Mesothelial cell of epicardium (in vitro differentiated cells): ENCODE data around the gene PPP1R14C. TPM values are rescaled to one million over a fixed set of nuclear protein-coding genes. Genes with fewer than 3 reads are reported as not detected.

Source experiments
- DNase-seq, 2 experiments: peaks; one replicate each; pipeline ENCODE4 v3.0.0; 2021; ENCODE audit warnings: low spot score in 2 of 2; ENCODE audit not compliant: unreplicated experiment in 2 of 2
- H3K27ac Mint-ChIP-seq: 2 replicates; pipeline ENCODE4 v1.8.0; 2021; ENCODE audit warnings: mixed read lengths
- H3K27me3 Mint-ChIP-seq: 2 replicates; pipeline ENCODE4 v1.8.0; 2021; ENCODE audit warnings: low read depth, mixed read lengths
- H3K36me3 Mint-ChIP-seq: 2 replicates; pipeline ENCODE4 v1.8.0; 2021; ENCODE audit warnings: mixed read lengths
- H3K4me1 Mint-ChIP-seq: 2 replicates; pipeline ENCODE4 v1.8.0; 2021; ENCODE audit warnings: mixed read lengths
- H3K4me3 Mint-ChIP-seq: 2 replicates; pipeline ENCODE4 v1.8.0; 2021; ENCODE audit warnings: mild to moderate bottlenecking, moderate library complexity, mixed read lengths
- H3K9me3 Mint-ChIP-seq: 2 replicates; pipeline ENCODE4 v1.8.0; 2021; ENCODE audit warnings: mixed read lengths
- total RNA-seq: library from RNA; stranded (reverse); gene quantifications from 3 replicates; pipeline ENCODE4 v1.2.1, GENCODE V29; 2021
- TF ChIP-seq, protein P1 (sequence below): fragments of 200-600 bp; sonication (generic); IDR thresholded peaks from one replicate; pipeline ENCODE4 v1.5.0; 2021; ENCODE audit warnings: antibody characterized with exemption; ENCODE audit not compliant: unreplicated experiment

The PPP1R14C gene
- total RNA-seq, 1 donor from 2014 or later, result 0.27 TPM

DNA sequence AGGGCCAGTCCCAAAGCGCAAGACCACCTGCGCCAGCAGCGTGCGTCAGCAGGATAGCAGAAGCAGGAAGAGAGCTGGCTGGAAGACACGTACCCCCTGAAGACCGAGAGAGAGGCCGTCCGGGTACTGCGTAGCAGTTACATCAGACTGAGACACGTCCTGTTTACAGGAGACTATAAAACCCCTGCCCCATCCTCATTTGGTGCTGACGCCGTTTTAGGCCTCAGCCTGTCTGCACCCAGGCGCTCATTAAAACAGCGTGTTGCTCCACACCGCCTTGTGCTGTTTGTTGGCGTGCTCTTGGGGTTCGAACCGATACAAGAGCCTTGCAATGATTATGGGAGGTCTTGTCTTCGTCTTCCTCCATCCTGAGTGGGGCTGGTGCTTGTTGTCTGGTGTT is 42.1 kb upstream of the PPP1R14C start:
- H3K9me3 Mint-ChIP-seq, result no peaks in the 10 kb centered on the region
- H3K4me3 Mint-ChIP-seq, result no peak overlapping the region
- H3K27ac Mint-ChIP-seq, result no peak overlapping the region
- TF ChIP-seq, protein P1, sequence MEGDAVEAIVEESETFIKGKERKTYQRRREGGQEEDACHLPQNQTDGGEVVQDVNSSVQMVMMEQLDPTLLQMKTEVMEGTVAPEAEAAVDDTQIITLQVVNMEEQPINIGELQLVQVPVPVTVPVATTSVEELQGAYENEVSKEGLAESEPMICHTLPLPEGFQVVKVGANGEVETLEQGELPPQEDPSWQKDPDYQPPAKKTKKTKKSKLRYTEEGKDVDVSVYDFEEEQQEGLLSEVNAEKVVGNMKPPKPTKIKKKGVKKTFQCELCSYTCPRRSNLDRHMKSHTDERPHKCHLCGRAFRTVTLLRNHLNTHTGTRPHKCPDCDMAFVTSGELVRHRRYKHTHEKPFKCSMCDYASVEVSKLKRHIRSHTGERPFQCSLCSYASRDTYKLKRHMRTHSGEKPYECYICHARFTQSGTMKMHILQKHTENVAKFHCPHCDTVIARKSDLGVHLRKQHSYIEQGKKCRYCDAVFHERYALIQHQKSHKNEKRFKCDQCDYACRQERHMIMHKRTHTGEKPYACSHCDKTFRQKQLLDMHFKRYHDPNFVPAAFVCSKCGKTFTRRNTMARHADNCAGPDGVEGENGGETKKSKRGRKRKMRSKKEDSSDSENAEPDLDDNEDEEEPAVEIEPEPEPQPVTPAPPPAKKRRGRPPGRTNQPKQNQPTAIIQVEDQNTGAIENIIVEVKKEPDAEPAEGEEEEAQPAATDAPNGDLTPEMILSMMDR, result no peak
- H3K4me1 Mint-ChIP-seq, result no peaks in the 10 kb centered on the region
- H3K27me3 Mint-ChIP-seq, result peaks cover 22% of the 10 kb centered on the region
- H3K36me3 Mint-ChIP-seq, result no peaks in the 10 kb centered on the region
- DNase-seq, result no peak

DNA sequence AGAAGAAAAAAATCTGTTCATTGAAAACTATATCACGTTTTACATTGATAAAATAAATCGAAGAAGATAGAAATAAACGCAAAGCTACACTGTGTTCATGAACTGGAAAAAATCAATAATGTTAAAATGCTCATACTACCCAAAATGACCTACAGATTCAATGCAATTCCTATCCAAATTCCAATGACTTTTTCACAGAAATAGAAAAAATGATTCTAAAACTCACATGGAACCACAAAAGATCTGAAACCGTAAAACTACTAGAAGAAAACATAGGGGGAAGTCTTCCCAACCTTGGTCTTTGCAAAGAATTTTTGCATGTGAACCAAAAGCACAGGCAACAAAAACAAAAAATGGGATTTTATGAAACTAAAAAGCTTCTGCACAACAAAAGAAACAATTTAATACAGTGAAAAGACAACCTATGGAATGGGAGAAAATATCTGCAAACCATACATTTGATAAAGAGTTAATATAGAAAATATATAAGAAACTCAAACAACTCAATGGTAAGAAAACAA is 40.0 kb upstream of the PPP1R14C start:
- H3K4me1 Mint-ChIP-seq, result no peaks in the 10 kb centered on the region
- H3K4me3 Mint-ChIP-seq, result no peak overlapping the region
- no peaks in the 10 kb centered on the region for H3K36me3 Mint-ChIP-seq
- H3K9me3 Mint-ChIP-seq, result no peaks in the 10 kb centered on the region
- DNase-seq, result no peak
- TF ChIP-seq, protein P1, result no peak
- H3K27me3 Mint-ChIP-seq, result peaks cover 19% of the 10 kb centered on the region
- H3K27ac Mint-ChIP-seq, result no peak overlapping the region

DNA sequence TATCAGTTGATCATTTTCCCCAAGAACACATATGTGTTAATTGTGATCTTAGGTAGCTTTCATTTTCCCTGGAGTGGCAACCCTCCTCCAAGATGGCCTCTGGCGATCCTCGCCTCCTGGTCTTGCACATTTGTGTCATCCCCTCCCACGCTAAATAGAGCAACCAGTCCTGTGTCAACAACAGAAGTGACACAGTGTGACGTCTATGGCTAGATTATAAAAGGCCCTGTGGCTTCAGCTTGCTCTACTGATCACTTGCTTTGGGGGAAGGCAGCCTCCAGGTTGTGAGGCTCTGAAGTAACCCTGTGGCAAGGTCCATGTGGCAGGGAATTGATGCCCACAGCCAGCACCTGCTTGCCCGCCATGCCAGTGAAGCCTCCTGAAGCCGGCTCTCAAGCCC is 30.6 kb upstream of the PPP1R14C start:
- Mint-ChIP-seq H3K4me1 (no peaks in the 10 kb centered on the region), H3K36me3 (no peaks in the 10 kb centered on the region)
- TF ChIP-seq, protein P1, result no peak

DNA sequence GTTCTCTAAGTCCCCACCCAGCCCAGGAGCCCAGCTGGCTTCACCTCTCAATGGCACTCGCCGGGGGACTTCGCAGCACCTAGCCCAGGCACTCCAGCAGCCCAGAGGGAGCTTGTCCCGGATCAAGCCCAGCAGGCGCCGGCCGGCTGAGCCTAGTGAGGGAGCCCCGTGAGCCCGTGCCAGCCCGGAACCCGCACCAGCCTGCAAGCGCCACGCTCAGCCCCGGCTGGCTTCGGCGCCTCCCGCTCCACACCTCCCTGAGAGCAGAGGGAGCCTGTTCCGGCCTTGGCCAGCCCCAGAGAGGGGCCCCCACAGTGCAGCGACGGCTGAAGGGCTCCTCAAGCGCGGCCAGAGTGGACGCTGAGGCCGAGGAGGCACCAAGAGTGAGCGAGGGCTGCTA is 27.1 kb upstream of the PPP1R14C start:
- no peak for DNase-seq
- Mint-ChIP-seq H3K4me3 (no peak overlapping the region), H3K9me3 (peaks cover 8% of the 10 kb centered on the region), H3K27ac (no peak overlapping the region), H3K4me1 (peaks cover 4% of the 10 kb centered on the region), H3K36me3 (no peaks in the 10 kb centered on the region), H3K27me3 (peaks cover 33% of the 10 kb centered on the region)
- TF ChIP-seq, protein P1, result no peak

More for the DNA sequence above, 30.6 kb upstream of the PPP1R14C start:
- Mint-ChIP-seq H3K27me3 (peaks cover 36% of the 10 kb centered on the region), H3K9me3 (peaks cover 8% of the 10 kb centered on the region), H3K27ac (no peak overlapping the region), H3K4me3 (no peak overlapping the region)
- no peak for DNase-seq

DNA sequence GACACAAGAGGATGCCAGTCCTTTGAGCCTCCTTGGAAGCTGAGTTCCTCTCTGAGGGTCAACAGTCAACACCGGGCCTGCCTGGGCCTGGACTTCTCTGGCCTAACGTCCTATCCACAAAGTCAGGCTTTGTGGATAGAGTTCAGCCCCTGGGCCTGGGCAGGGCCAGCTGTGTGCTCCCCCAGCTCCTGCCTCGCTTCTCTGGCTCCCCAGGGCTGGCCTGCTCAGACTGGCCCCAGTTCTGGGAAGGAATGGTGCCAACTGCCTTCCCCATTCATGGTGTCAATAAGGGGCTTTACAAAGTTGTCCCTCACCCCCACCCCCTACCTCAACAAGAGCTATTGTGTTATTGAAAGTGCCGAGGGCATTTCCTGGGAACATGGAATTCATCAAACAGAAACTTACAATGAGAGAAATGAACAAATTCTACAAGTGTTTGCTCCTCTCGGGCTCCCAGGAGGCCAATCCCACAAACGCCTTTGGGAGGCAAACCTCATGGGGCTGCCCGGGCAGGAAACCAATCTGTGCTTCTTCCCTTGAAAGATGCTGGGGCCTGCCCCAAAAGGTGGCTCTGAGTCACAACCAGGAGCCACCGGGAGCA is 26.5 kb upstream of the PPP1R14C start:
- no peak overlapping the region for H3K4me3 Mint-ChIP-seq
- H3K27me3 Mint-ChIP-seq, result peaks cover 28% of the 10 kb centered on the region
- H3K27ac Mint-ChIP-seq, result no peak overlapping the region
- no peaks in the 10 kb centered on the region for H3K36me3 Mint-ChIP-seq
- TF ChIP-seq, protein P1, result no peak
- peaks cover 4% of the 10 kb centered on the region for H3K4me1 Mint-ChIP-seq
- DNase-seq, result no peak
- peaks cover 8% of the 10 kb centered on the region for H3K9me3 Mint-ChIP-seq
